GM23338 (cell line): ENCODE results near the gene TMEM63A. TPM values are rescaled to one million over a fixed set of nuclear protein-coding genes. Genes with fewer than 3 reads are reported as not detected.

Experiments
- EZH2 ChIP-seq: fragments of 200-600 bp; sonication (generic); IDR thresholded peaks from one replicate; pipeline ENCODE4 v1.8.0; 2017; ENCODE audit warnings: antibody characterized with exemption, mild to moderate bottlenecking, low read depth; ENCODE audit not compliant: unreplicated experiment
- EZH2phosphoT487 ChIP-seq: fragments of 200-600 bp; sonication (generic); IDR thresholded peaks from one replicate; pipeline ENCODE4 v1.8.1; 2018; ENCODE audit warnings: antibody characterized with exemption; ENCODE audit not compliant: unreplicated experiment
- JUNB ChIP-seq: IDR thresholded peaks from one replicate; pipeline ENCODE4 v1.6.1; 2016; ENCODE audit warnings: antibody characterized with exemption; ENCODE audit not compliant: unreplicated experiment
- REST ChIP-seq: IDR thresholded peaks from one replicate; pipeline ENCODE4 v1.6.1; 2018; ENCODE audit warnings: antibody characterized with exemption; ENCODE audit not compliant: unreplicated experiment
- ZNF114 ChIP-seq: fragments of 250-450 bp; sonication (Bioruptor Pico); IDR thresholded peaks from 2 replicates; pipeline ENCODE4 v1.5.0; 2020; ENCODE audit warnings: mild to moderate bottlenecking, moderate library complexity
- ZNF331 ChIP-seq: fragments of 250-450 bp; sonication (Bioruptor Pico); IDR thresholded peaks from 2 replicates; pipeline ENCODE4 v1.5.0; 2020; ENCODE audit warnings: low read depth, mild to moderate bottlenecking, moderate library complexity
- ZNF462 ChIP-seq: fragments of 250-450 bp; sonication (Bioruptor Pico); IDR thresholded peaks from 2 replicates; pipeline ENCODE4 v1.5.0; 2020; ENCODE audit warnings: mild to moderate bottlenecking, moderate library complexity
- polyA plus RNA-seq: library from polyadenylated mRNA; unstranded; fragments of >200 nt; fragmentation: Nextera tagmentation; extraction: Ambion mirVana; gene quantifications from 2 replicates; pipeline ENCODE4 v1.2.1, GENCODE V29; 2016
- total RNA-seq: library from RNA; depleted of rRNA; stranded (reverse); fragments of >200 nt; shearing (Covaris generic); gene quantifications from 2 replicates; pipeline ENCODE4 v1.2.3, GENCODE V29; 2014

TMEM63A gene
- total and polyA plus RNA-seq, 2 experiments from 2014 or later = 31.7 to 76.9 TPM

GRCh38 chr1:225852413-225853124, 29.6 kb downstream of the TMEM63A start (continued):
- TF ChIP-seq ZNF462 (CRISPR knock-in tag) = no peak
- TF ChIP-seq ZNF331 (CRISPR knock-in tag) = no peak
- no peak for TF ChIP-seq JUNB
- TF ChIP-seq EZH2phosphoT487 = no peak
- TF ChIP-seq EZH2 = no peak
- no peak for TF ChIP-seq ZNF114 (CRISPR knock-in tag)
- TF ChIP-seq REST = no peak
